ENCODE data around the gene NFIC. TPM values are rescaled to one million over a fixed set of nuclear protein-coding genes. Genes with fewer than 3 reads are reported as not detected.

Gene NFIC
- total RNA-seq (2022; extraction: Qiagen RNA extraction): 36.4 to 53.7 TPM (median 47.0 TPM) in 5 replicates

GRCh38 chr19:3365836-3366752 lies at the start of gene NFIC:
TSS of gene NFIC (plus strand) at chr19:3366583. CDS start at chr19:3366637, 54 bp downstream.

DNA sequence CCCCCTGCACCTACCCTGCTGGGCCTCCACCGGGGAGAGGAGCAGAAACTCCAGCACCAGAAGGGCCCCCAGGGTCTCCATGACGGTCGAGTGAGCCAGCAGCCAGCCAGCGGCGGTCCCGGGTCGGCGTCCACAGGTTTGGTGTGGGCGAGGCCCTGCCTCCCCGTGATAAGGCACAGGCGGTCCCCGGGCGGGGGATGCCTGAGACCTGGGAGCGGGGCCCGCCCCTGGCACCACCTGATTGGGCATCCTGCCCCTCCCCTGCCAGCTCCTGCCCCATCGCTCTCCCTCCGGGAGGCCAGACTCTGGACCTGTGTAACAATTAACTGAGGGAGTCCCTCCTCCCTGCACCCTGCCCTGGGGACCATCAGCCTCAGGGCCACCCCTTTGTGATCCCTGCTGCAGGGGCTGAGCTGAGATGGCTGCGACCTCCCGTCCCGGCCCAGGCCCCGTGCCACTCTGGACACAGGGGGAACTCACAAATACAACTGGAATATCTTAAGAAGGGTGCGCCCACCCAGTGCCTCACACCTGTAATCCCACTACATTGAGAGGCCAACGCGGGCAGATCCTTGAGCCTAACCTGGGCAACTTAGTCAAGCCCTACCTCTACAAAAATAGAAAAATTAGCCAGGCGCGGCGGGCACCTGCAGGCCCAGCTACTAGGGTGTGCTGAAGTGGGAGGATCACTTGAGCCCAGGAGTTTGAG lies 114.2 kb downstream of the NFIC start, which contains the start of gene SMIM24:
Gene SMIM24 (minus strand): TSS at position 143 of the 709 bp plus-strand sequence. CDS start 62 bp downstream, at position 81.

GRCh38 chr19:3483226-3483628 lies 116.8 kb downstream of the NFIC start, which contains the start of gene SMIM44:
TSS of gene SMIM44 (minus strand) at chr19:3483441. CDS start at chr19:3483403, 38 bp downstream.

DNA sequence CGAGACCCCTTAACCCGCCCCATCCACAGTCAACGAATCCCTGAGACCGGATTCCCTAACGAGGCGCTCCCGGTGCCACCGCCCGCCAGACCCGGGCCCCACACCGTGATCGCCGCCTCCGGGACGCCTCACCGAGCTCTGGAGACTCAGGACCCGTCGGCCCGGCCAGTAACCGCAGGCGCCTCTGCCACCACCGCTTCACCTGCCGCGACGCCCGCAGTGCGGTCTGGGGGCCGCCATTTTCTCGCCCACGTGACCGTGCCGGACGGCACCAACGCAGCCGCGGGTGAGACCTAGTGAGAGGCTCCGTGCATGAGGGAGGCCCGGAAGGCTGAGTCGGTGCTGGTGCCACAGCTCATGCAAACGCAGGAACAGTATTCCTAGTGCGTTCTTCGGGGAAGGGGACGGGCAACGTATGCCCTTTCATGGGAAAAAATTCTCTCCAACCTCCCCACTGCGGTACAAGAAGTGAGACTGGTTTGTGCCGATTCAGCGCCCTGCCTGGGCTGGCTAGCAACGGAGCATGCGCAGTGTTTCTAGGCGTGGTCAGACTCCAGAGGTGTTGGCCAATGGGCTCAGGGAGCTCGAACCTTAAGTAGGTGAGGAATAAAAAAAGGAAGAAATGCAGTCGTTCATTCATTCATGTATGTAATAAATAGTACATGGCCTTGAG lies 134.2 kb downstream of the NFIC start, which contains the start of gene DOHH:
Gene DOHH (minus strand): TSS at position 246 of the 673 bp plus-strand sequence. CDS start 3,860 bp downstream, outside the sequence.

GRCh38 chr19:3505598-3506383 lies 139.4 kb downstream of the NFIC start, which contains the start of gene FZR1:
TSS of gene FZR1 (plus strand) at chr19:3506311. CDS start at chr19:3522990, 16,679 bp downstream.

Other genes with a start within 250 kb of the NFIC start
- 0.05 to 0.15 TPM (median 0.09 TPM) in 3 of 5 replicates, not detected in the others for gene GNA15, start 230.6 kb upstream of the NFIC start, total RNA-seq (2022; extraction: Qiagen RNA extraction)
- 0.06 to 0.22 TPM (median 0.12 TPM) in 4 of 5 replicates, not detected in the other for gene S1PR4, start 187.8 kb upstream of the NFIC start, total RNA-seq (2022; extraction: Qiagen RNA extraction)
- 64.5 to 85.7 TPM (median 77.0 TPM) in 5 replicates for gene NCLN, start 180.7 kb upstream of the NFIC start, total RNA-seq (2022; extraction: Qiagen RNA extraction)
- gene CELF5, start 141.9 kb upstream of the NFIC start, total RNA-seq (2022; extraction: Qiagen RNA extraction): 0.35 to 0.54 TPM (median 0.52 TPM) in 5 replicates
- gene SMIM24, start 113.9 kb downstream of the NFIC start, total RNA-seq (2022; extraction: Qiagen RNA extraction): 0.80 to 1.4 TPM (median 0.90 TPM) in 5 replicates
- gene SMIM44, start 116.9 kb downstream of the NFIC start, total RNA-seq (2022; extraction: Qiagen RNA extraction): not detected in 5 replicates
- gene DOHH, start 134.1 kb downstream of the NFIC start, total RNA-seq (2022; extraction: Qiagen RNA extraction): 13.0 to 18.6 TPM (median 17.0 TPM) in 5 replicates
- gene FZR1, start 139.7 kb downstream of the NFIC start, total RNA-seq (2022; extraction: Qiagen RNA extraction): 27.8 to 36.3 TPM (median 34.2 TPM) in 5 replicates
- 0.20 to 0.23 TPM in 2 of 5 replicates, not detected in the others for gene TEKTIP1, start 172.6 kb downstream of the NFIC start, total RNA-seq (2022; extraction: Qiagen RNA extraction)
- gene MFSD12, start 191.0 kb downstream of the NFIC start, total RNA-seq (2022; extraction: Qiagen RNA extraction): 124 to 145 TPM (median 137 TPM) in 5 replicates
- 41.3 to 60.6 TPM (median 56.1 TPM) in 5 replicates for gene HMG20B, start 206.4 kb downstream of the NFIC start, total RNA-seq (2022; extraction: Qiagen RNA extraction)
- gene GIPC3, start 218.9 kb downstream of the NFIC start, total RNA-seq (2022; extraction: Qiagen RNA extraction): 0.17 to 0.32 TPM (median 0.25 TPM) in 5 replicates
- 0.86 to 1.5 TPM (median 1.0 TPM) in 5 replicates for gene TBXA2R, start 240.3 kb downstream of the NFIC start, total RNA-seq (2022; extraction: Qiagen RNA extraction)